Measurements from ENCODE around the gene DCAF6. TPM values are rescaled to one million over a fixed set of nuclear protein-coding genes. Genes with fewer than 3 reads are reported as not detected.
A peak's percentile ranks its signal among the peaks of the same experiment; 100 is the strongest.

The DCAF6 gene
- total RNA-seq, 2 donors from 2014 or later: 28.1 to 33.0 TPM

DNA sequence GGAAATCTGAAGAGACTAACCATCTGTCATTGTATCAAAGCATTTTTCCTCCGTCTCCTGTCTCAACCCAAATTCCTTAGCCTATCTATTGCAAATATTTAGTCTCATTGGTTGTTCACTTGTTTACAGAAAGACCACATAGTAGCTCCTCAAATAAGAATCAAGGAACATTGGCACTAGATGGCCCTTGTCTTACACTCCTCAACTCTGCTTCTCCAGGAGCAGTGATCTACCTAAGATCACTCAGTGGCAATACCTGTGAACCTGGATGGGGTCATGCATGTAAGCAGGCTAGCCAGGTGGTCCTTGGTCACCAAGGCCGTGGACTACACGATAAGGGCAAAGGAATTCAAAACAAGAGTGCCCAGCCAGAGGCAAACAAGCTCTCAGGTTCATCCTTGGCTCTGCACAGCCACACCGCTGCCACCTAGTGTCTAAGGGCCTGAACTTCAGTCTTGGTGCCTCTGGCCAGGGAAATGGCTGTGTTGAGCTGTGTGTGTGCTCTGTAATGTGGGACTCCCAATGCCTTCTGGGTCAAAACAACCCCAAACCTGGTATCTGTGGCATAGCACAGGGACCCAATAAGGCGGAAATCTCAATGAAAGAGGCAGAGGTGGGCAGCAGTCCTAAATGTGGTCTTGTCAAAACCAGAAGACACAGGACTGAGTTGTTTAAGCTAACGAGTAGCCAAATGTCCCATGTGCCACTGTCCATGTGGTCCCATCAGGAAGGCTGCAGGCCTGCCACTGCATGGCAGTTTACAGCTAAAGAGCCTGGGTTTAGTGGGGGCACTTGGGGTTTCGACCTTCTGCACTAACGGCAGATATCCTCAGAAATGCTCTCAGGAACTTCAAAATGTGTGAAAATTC is 145.8 kb downstream of the DCAF6 start:
- Mint-ChIP-seq H3K36me3 (no peaks in the 10 kb centered on the region), H3K27ac (peak overlapping the region in 1 of 2 donors; percentile 6), H3K9me3 (no peaks in the 10 kb centered on the region)
- ATAC-seq: peak; percentile 77 to 80
- peak; percentile 64 to 76 for DNase-seq (ENCODE audit: low spot score in 2 of 2)

GRCh38 chr1:168083456-168084325 is 147.2 kb downstream of the DCAF6 start:
- ATAC-seq (no peak), DNase-seq (ENCODE audit: low spot score in 2 of 2) (no peak)
- no peaks in the 10 kb centered on the region for H3K9me3 Mint-ChIP-seq
- no peaks in the 10 kb centered on the region for H3K36me3 Mint-ChIP-seq
- H3K27ac Mint-ChIP-seq: no peak overlapping the region

DNA sequence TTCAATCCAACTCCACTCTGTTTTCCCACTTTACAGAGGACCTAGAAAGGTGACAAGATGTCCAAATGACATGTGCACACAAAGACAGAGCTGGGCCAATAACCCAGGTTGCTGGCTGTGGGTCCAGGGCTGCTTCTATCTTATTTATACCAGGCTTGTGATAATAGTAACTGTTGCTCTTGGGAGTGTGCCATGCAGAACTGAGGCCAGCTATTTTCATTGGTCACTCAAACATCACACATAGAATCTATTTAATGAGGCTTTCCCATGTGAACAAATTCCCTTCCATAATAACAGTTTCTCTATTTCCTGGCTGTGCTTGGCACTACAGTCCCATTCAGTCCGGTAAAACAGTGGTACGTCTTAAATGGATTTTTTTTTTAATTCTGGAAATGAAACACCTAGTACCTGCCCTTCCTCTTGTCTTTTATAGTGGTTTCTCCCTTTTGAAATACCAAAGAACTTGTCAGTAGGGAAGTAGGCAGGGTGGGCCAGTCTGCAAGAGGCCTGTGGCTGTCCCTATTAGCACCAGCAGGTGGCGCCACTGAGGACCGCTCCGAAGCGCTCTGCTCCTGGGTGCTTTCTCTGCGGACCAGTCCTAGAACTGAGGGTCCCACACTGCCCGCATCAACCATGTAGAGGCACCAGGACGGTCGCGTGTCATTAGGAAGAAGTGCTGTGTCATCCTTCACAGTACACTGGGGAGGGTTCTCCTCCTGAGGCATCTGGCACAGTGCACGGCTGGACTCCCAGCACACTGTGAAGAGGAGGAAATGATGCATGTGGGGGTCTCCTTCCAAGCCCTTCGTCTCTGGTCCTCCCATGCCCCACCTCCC is 148.1 kb downstream of the DCAF6 start:
- peak overlapping the region in 1 of 2 donors; percentile 23 for H3K27ac Mint-ChIP-seq
- H3K9me3 Mint-ChIP-seq: no peaks in the 10 kb centered on the region
- ATAC-seq: peak; percentile 73 to 75
- no peaks in the 10 kb centered on the region for H3K36me3 Mint-ChIP-seq
- DNase-seq (ENCODE audit: low spot score in 2 of 2): peak; percentile 65 to 73

GRCh38 chr1:168085401-168085872 is 149.0 kb downstream of the DCAF6 start:
- DNase-seq (ENCODE audit: low spot score in 2 of 2) (peak in 1 of 2 donors; percentile 34), ATAC-seq (no peak)
- Mint-ChIP-seq H3K27ac (peak overlapping the region in 1 of 2 donors; percentile 23), H3K36me3 (no peaks in the 10 kb centered on the region), H3K9me3 (no peaks in the 10 kb centered on the region)

GRCh38 chr1:168086438-168086837 is 150.0 kb downstream of the DCAF6 start:
- Mint-ChIP-seq H3K27ac (peak overlapping the region in 1 of 2 donors; percentile 25), H3K36me3 (no peaks in the 10 kb centered on the region), H3K9me3 (no peaks in the 10 kb centered on the region)
- peak in 1 of 2 donors; percentile 50 for DNase-seq (ENCODE audit: low spot score in 2 of 2)
- ATAC-seq: no peak

DNA sequence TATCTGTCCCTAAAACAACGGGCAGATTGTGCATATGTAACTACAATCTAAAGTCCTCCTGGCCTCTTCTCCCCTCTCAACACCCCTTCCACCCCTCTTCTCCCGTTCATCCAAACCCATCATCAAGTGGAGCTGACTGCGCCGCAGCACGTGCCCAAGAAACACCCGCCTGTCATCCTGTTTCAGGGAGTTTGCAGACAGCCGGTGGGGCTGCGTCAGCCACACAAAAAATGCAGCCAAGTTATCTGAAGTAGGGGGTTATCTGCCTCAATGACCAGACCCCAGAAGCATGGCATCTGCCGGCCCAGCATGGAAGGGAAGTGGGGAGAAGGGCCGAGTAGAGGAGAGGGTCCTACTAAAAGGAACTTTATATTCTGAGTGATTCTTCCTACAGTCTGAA is 151.2 kb downstream of the DCAF6 start:
- DNase-seq (ENCODE audit: low spot score in 2 of 2): no peak
- ATAC-seq: no peak
- no peaks in the 10 kb centered on the region for H3K9me3 Mint-ChIP-seq
- no peaks in the 10 kb centered on the region for H3K36me3 Mint-ChIP-seq
- no peak overlapping the region for H3K27ac Mint-ChIP-seq

DNA sequence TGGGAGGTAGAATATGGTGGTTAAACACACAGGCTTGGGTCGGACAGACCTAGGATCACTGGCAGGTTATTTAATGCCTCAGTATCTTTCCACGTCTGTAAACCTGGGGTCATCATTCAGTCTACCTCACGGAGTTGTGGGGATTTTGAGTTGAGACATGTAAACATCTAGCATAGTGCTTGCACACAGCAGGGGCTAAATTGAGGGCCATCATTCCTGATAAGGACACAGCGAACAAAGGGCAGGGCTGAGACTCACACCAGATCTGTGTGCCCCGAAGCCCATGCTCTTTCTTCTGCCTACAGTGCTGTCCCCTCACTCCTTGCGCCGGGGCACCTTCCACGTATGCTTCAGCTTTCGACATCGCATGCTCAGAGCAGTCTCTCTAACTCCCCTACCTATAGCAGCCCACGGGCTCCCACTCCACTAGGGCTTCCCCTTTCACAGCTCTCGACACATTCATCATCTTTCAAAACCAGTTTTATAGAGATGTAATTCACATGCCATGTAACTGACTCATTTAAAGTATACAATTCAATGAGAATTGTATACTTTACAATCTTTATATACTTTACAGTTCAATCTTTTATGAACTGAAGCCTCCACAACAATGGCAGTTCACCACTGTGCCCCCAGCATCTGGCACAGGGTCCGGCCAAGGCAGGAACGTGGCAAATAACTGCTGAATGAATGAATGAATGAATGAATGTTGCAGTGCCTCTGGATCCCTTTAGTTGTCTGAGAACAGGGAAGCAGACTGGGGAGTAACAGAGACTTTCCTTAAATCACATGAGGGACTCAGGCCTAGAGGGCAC is 152.2 kb downstream of the DCAF6 start:
- no peaks in the 10 kb centered on the region for H3K36me3 Mint-ChIP-seq
- no peak for ATAC-seq
- H3K27ac Mint-ChIP-seq: no peak overlapping the region
- DNase-seq (ENCODE audit: low spot score in 2 of 2): peak in 1 of 2 donors; percentile 33
- H3K9me3 Mint-ChIP-seq: no peaks in the 10 kb centered on the region

DNA sequence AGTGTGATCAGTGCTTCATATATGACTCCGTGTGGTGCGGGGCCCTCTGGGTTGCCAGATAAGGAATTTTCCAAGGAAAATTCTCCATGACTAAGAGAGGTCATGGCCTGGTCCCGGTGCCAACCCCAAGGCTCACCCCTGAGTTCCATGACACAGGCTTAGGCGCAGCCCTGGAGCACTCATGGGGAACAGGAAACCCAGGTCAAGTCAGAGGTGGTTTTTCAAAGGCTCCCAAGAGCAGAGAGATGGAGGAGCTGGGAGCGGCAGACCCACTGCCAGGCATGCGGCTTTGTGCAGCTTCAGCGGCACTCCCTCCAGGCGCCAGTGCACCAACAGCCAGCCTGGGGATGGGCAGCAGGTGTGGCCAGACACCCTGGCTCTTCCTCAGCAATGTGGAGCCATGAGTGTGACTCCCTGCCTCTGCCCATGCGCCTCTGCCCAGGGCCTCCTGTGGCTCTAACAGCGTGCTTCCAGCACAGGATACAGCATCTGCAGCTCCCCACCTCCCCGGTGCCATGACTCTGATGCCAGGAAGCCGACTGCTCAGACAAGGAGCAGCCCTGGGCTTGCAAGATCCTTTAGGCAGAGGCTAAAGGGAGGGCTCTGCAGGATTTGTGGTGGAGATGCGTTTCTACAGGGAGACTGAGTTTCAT is 153.0 kb downstream of the DCAF6 start:
- no peak for ATAC-seq
- H3K36me3 Mint-ChIP-seq: no peaks in the 10 kb centered on the region
- H3K9me3 Mint-ChIP-seq: no peaks in the 10 kb centered on the region
- peak in 1 of 2 donors; percentile 35 for DNase-seq (ENCODE audit: low spot score in 2 of 2)
- H3K27ac Mint-ChIP-seq: no peak overlapping the region

- H3K27ac Mint-ChIP-seq: no peak overlapping the region
- ATAC-seq: no peak
- H3K36me3 Mint-ChIP-seq: no peaks in the 10 kb centered on the region
- no peaks in the 10 kb centered on the region for H3K9me3 Mint-ChIP-seq
- no peak for DNase-seq (ENCODE audit: low spot score in 2 of 2)
These were observed 153.5 kb downstream of the DCAF6 start for GRCh38 chr1:168089979-168090337.

DNA sequence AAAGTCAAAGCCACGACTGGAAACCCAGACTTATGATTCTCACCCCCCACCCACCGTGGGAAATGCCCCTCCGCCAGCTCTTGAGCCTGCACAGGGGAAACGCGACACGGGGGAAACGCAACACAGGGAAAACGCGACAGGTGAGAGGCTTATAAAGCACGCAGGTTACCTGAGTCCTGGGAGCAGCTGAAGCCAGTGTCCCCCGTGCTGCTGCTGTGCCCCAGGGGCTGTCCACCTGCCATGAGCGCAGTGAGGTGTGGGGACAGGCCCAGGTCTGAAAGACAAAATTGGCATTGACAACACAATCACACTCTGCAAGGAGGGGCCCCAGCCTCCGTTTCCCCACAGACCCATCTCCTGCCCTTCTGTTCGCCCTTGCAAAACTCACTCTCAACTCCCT is 153.9 kb downstream of the DCAF6 start:
- H3K36me3 Mint-ChIP-seq: no peaks in the 10 kb centered on the region

DNA sequence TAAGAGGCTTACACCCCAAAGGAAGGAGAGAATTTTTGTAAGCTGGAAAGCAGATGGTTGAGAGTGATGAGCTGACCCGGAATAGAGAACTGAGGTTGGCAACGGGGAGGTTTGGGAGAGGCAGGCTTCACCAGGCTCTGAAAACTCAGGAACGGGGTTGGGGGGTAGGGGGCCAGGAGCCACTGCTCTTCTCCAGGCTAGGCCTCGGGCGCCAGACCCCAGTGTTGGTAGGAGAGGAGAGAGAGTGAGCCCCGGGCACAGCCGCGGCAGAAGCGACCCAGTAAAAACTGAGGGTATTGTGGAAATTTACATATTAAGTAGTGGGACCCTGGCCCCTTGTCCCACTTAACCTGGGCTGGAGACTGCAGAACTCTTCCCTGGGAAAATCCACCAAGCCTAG is 154.6 kb downstream of the DCAF6 start:
- DNase-seq (ENCODE audit: low spot score in 2 of 2) (no peak), ATAC-seq (no peak)
- no peaks in the 10 kb centered on the region for H3K36me3 Mint-ChIP-seq
- H3K9me3 Mint-ChIP-seq: no peaks in the 10 kb centered on the region
- no peak overlapping the region for H3K27ac Mint-ChIP-seq

More for the DNA sequence above, 153.9 kb downstream of the DCAF6 start:
- ATAC-seq (no peak), DNase-seq (ENCODE audit: low spot score in 2 of 2) (no peak)
- H3K27ac Mint-ChIP-seq: no peak overlapping the region
- no peaks in the 10 kb centered on the region for H3K9me3 Mint-ChIP-seq

DNA sequence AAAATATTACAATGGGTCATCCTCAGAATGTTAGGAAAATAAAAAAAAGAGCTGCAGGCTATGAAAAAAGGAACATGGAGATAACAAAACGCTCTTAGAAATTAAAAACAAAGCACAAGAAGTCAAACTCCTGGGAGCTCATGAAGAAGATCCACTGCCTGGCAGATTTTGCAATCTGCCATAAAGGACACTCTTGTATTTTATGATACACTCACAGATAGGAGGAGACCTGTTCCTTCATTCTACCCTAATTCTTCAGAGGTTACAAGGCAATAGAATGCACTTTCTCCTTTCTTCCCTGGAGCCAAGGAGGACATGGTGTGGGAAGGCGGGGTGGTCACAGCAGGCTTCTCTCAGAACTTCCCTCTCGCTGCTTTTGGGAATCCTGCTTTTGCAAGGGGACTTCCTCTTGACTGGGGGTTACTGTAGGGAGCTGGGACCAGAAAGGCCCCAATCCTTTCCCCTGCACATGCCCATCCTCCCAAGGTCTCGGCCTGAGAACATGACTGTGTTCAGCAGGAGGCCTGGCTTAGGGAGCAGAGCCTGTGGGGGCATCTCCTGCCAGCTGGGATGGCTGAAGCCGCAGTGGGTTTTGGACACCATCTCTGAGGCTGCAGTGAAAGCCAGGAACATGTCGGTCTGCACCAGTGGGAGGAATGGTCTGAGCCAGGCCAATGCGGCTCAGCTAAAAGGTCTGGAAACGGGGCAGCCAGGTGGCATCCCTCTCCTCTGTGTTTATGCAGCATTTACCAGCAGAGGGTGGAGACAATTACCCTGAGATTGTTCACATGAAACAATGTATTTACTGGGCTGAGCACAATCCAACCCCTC is 155.5 kb downstream of the DCAF6 start:
- Mint-ChIP-seq H3K27ac (no peak overlapping the region), H3K9me3 (no peaks in the 10 kb centered on the region), H3K36me3 (no peaks in the 10 kb centered on the region)
- DNase-seq (ENCODE audit: low spot score in 2 of 2) (peak in 1 of 2 donors; percentile 41), ATAC-seq (no peak)

- Mint-ChIP-seq H3K36me3 (no peaks in the 10 kb centered on the region), H3K9me3 (no peaks in the 10 kb centered on the region), H3K27ac (no peak overlapping the region)
- ATAC-seq (no peak), DNase-seq (ENCODE audit: low spot score in 2 of 2) (peak in 1 of 2 donors; percentile 28)
These were observed 156.3 kb downstream of the DCAF6 start for GRCh38 chr1:168092566-168093355.

- no peak overlapping the region for H3K27ac Mint-ChIP-seq
- H3K9me3 Mint-ChIP-seq: no peaks in the 10 kb centered on the region
- no peaks in the 10 kb centered on the region for H3K36me3 Mint-ChIP-seq
- ATAC-seq (no peak), DNase-seq (ENCODE audit: low spot score in 2 of 2) (peak in 1 of 2 donors; percentile 21)
These were observed 157.1 kb downstream of the DCAF6 start for GRCh38 chr1:168093616-168094015.
